BE2C (cell line): ENCODE results near the gene DMTF1.
"Not testable (repeated sequence)": the region's sequence is repeated elsewhere in the genome, so short reads cannot be mapped to it uniquely, and the experiment has no call there.

ENCODE experiments used
- DNase-seq: peaks from one replicate; pipeline ENCODE4 v3.0.0-alpha.2; 2020
- H3K27me3 ChIP-seq: fragments of 250-450 bp; sonication (Bioruptor Pico); 2 replicates; pipeline ENCODE4 v1.5.1; 2020; ENCODE audit warnings: mild to moderate bottlenecking
- H3K36me3 ChIP-seq: fragments of 250-450 bp; sonication (Bioruptor Pico); 2 replicates; pipeline ENCODE4 v1.5.1; 2020; ENCODE audit warnings: mild to moderate bottlenecking
- H3K4me1 ChIP-seq: fragments of 250-450 bp; sonication (Bioruptor Pico); 2 replicates; pipeline ENCODE4 v1.5.1; 2020
- H3K4me3 ChIP-seq: 2 replicates; pipeline ENCODE4 v1.5.1; 2011; ENCODE audit warnings: low read depth, low read length
- H3K9me3 ChIP-seq: fragments of 250-450 bp; sonication (Bioruptor Pico); 2 replicates; pipeline ENCODE4 v1.5.1; 2020
- CTCF ChIP-seq: IDR thresholded peaks from 2 replicates; pipeline ENCODE4 v1.5.1; 2012; ENCODE audit warnings: mild to moderate bottlenecking, low read depth, low read length

DMTF1 gene

GRCh38 chr7:87192784-87193487 lies 40.7 kb downstream of the DMTF1 start:
- Histone ChIP-seq H3K4me1 (no peaks in the 10 kb centered on the region), H3K36me3 (peaks cover 88% of the 10 kb centered on the region), H3K4me3 (no peak overlapping the region), H3K9me3 (no peaks in the 10 kb centered on the region), H3K27me3 (no peaks in the 10 kb centered on the region)
- no peak for TF ChIP-seq CTCF
- DNase-seq = no peak

GRCh38 chr7:87193912-87194311 lies 41.7 kb downstream of the DMTF1 start:
- Histone ChIP-seq H3K4me1 (peaks cover 4% of the 10 kb centered on the region), H3K36me3 (peaks cover 94% of the 10 kb centered on the region)

DNA sequence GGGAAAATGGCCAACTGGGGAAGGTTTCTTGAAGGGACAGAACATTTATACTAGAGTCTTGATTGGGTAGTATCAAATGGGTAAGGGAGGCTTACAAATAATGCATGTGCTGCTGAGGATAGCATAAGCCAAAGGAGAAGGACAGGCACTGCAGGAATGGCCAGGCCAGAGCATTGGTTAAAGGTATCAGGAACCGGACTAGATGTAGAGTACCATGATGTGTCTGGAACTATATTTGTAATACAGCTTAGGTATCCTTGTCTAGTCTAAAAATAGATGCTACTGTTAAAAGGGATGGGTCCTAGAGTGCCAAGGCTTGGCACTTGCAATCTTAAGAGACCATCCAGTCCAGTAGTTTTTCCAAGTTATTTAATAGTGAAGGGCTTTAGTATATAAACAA lies 47.0 kb downstream of the DMTF1 start:
- no peak for DNase-seq
- H3K9me3 ChIP-seq = no peaks in the 10 kb centered on the region
- TF ChIP-seq CTCF = no peak
- no peaks in the 10 kb centered on the region for H3K27me3 ChIP-seq
- no peak overlapping the region for H3K4me3 ChIP-seq
- H3K4me1 ChIP-seq = peaks cover 6% of the 10 kb centered on the region
- H3K36me3 ChIP-seq = peaks cover 55% of the 10 kb centered on the region

More at GRCh38 chr7:87193912-87194311, 41.7 kb downstream of the DMTF1 start:
- DNase-seq = no peak
- no peak for TF ChIP-seq CTCF
- H3K27me3 ChIP-seq = no peaks in the 10 kb centered on the region
- H3K9me3 ChIP-seq = no peaks in the 10 kb centered on the region
- H3K4me3 ChIP-seq = no peak overlapping the region

DNA sequence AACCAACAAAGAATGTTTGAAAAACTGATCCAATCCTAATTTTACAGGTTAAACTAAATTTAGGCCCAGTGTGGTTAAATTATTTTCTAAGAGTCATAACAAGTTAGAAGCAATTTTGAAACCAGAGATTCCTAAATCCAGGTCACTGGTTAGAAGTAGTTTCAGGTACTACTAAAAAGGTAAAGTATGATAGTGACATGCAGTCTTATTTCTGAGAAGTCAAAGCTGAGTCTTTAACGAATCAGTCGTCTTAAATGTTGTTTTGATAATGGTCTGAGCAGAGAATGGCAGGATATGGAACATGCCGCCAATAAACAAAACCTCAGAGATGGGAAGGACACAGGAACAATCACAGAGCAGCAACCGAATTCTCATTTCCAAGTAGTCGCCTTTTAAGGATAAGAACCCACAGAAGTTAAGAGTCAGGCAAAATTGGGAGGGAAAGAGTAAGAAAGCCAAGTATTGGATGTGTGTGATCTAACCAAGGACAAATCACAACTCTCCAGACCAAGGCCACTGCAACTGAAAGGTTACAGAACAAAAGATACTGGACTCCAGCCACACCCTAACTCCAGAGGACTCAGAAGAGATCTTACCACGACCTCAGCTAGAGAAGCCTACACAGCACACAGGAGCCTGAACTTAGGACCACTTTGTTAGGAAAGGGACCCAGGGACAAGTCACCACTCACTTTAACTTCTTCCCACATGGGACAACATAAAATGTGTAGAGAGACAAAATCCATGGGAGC lies 47.6 kb downstream of the DMTF1 start:
- no peaks in the 10 kb centered on the region for H3K27me3 ChIP-seq
- TF ChIP-seq CTCF = no peak
- H3K4me3 ChIP-seq = no peak overlapping the region
- H3K4me1 ChIP-seq = peaks cover 6% of the 10 kb centered on the region
- no peak for DNase-seq
- H3K9me3 ChIP-seq = no peaks in the 10 kb centered on the region
- peaks cover 52% of the 10 kb centered on the region for H3K36me3 ChIP-seq

- no peak overlapping the region for H3K4me3 ChIP-seq
- DNase-seq = no peak
- no peaks in the 10 kb centered on the region for H3K27me3 ChIP-seq
- no peak for TF ChIP-seq CTCF
- peaks cover 35% of the 10 kb centered on the region for H3K36me3 ChIP-seq
- H3K9me3 ChIP-seq = peaks cover 8% of the 10 kb centered on the region; the same call in 1 of the 2 replicates
- H3K4me1 ChIP-seq = peaks cover 6% of the 10 kb centered on the region
Measured at GRCh38 chr7:87202208-87202607, 50.0 kb downstream of the DMTF1 start.

- H3K27me3 ChIP-seq = no peaks in the 10 kb centered on the region
- H3K4me3 ChIP-seq = no peak overlapping the region
- H3K4me1 ChIP-seq = peaks cover 6% of the 10 kb centered on the region
- no peak for DNase-seq
- peaks cover 8% of the 10 kb centered on the region; the same call in 1 of the 2 replicates for H3K9me3 ChIP-seq
- no peak for TF ChIP-seq CTCF
- peaks cover 30% of the 10 kb centered on the region for H3K36me3 ChIP-seq
Measured at GRCh38 chr7:87202705-87203104, 50.5 kb downstream of the DMTF1 start.

GRCh38 chr7:87203929-87204328 lies 51.7 kb downstream of the DMTF1 start:
- not testable (repeated sequence) for H3K4me3 ChIP-seq, H3K9me3 ChIP-seq, H3K4me1 ChIP-seq, DNase-seq, H3K27me3 ChIP-seq
- H3K36me3 ChIP-seq = peaks cover 26% of the 10 kb centered on the region
